HL-60 (cell line): ENCODE results near the gene STARD7.

ENCODE experiments used
- CTCF ChIP-seq: IDR thresholded peaks from one replicate; pipeline ENCODE4 v1.5.1; 2011; ENCODE audit warnings: low read length, control low read depth, inconsistent platforms; ENCODE audit not compliant: insufficient read depth
- GABPA ChIP-seq: IDR thresholded peaks from 2 replicates; pipeline ENCODE4 v1.6.1; 2012; ENCODE audit warnings: low read depth
- POLR2AphosphoS5 ChIP-seq: IDR thresholded peaks from 2 replicates; pipeline ENCODE4 v1.6.1; 2012; ENCODE audit warnings: low read depth
- SPI1 ChIP-seq: IDR thresholded peaks from 2 replicates; pipeline ENCODE4 v1.6.1; 2012; ENCODE audit warnings: low read depth, mild to moderate bottlenecking, borderline replicate concordance
- TF ChIP-seq, protein P1 (sequence below): IDR thresholded peaks from 2 replicates; pipeline ENCODE4 v1.6.1; 2012; ENCODE audit warnings: low read depth; ENCODE audit not compliant: insufficient replicate concordance

DNA sequence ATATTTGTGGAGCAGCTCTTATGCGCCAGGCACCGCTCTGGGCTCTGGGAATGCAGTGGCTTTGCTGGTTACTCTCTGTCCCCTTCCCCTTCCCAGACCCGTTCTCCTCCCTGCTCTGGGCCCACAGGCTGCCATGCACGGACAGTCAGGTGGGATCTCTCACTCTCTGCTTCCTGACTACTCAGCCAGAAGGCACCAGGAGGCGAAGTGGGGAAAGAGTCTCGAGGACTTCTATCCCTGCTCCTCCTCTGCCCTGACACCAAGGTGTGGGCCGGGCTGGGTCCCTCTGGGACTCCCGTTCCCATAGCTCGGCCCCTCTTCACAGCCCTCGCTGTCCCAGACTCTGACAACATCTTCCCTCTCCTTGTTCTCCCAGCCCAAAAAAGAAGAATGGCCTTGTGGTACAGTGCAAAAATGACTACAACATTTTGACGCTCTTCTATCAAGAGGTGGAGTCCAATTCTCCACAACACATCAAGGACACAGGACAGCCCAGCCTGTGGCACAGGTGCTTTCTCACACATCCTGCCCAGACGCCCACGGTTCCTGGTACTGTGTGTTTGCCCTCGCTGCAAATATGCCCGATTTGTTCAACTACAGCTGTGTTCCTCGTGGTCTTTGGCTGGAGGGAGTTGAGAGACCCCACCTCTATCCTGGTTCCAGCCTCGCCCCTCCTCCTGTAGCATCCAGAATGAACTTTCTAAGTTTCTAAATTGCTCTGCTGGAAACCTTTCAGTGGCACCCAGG, 49.4 kb downstream of the STARD7 start:
- TF ChIP-seq CTCF (no peak), SPI1 (no peak), GABPA (no peak), POLR2AphosphoS5 (no peak)
- TF ChIP-seq, protein P1, sequence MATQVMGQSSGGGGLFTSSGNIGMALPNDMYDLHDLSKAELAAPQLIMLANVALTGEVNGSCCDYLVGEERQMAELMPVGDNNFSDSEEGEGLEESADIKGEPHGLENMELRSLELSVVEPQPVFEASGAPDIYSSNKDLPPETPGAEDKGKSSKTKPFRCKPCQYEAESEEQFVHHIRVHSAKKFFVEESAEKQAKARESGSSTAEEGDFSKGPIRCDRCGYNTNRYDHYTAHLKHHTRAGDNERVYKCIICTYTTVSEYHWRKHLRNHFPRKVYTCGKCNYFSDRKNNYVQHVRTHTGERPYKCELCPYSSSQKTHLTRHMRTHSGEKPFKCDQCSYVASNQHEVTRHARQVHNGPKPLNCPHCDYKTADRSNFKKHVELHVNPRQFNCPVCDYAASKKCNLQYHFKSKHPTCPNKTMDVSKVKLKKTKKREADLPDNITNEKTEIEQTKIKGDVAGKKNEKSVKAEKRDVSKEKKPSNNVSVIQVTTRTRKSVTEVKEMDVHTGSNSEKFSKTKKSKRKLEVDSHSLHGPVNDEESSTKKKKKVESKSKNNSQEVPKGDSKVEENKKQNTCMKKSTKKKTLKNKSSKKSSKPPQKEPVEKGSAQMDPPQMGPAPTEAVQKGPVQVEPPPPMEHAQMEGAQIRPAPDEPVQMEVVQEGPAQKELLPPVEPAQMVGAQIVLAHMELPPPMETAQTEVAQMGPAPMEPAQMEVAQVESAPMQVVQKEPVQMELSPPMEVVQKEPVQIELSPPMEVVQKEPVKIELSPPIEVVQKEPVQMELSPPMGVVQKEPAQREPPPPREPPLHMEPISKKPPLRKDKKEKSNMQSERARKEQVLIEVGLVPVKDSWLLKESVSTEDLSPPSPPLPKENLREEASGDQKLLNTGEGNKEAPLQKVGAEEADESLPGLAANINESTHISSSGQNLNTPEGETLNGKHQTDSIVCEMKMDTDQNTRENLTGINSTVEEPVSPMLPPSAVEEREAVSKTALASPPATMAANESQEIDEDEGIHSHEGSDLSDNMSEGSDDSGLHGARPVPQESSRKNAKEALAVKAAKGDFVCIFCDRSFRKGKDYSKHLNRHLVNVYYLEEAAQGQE, result no peak
